Tibial artery (tissue), 4 donors: ENCODE measurements around the gene NAA50.

ENCODE experiments used
- DNase-seq, 2 donors: peaks; one replicate each; pipeline ENCODE4 v3.0.0-alpha.2; 2019
- H3K27ac ChIP-seq, 2 donors: fragments of 200-600 bp; sonication (generic) in 1 of 2; 1 replicate in 1 of 2; 2 replicates in 1 of 2; pipeline ENCODE4 v1.5.1; 2018 to 2019; ENCODE audit warnings: mild to moderate bottlenecking in 1 of 2
- H3K27me3 ChIP-seq, 2 donors: fragments of 200-600 bp; sonication (generic) in 1 of 2; one replicate each; pipeline versions ENCODE4 v1.5.1 to v1.6.0; 2016 to 2019
- H3K36me3 ChIP-seq, 3 donors: fragments of 200-600 bp; sonication (generic) in 2 of 3; one replicate each; pipeline ENCODE4 v1.5.1; 2016 to 2019; ENCODE audit warnings: mild to moderate bottlenecking in 2 of 3
- H3K4me1 ChIP-seq, 4 donors: fragments of 200-600 bp; sonication (generic) in 2 of 4; 1 replicate in 3 of 4; 2 replicates in 1 of 4; pipeline ENCODE4 v1.5.1; 2016 to 2019
- H3K4me3 ChIP-seq, 2 donors: fragments of 200-600 bp; sonication (generic) in 1 of 2; 1 replicate in 1 of 2; 2 replicates in 1 of 2; pipeline ENCODE4 v1.5.1; 2018 to 2019; ENCODE audit warnings: mild to moderate bottlenecking in 2 of 2
- H3K9me3 ChIP-seq, 3 donors: fragments of 200-600 bp; sonication (generic) in 1 of 3; one replicate each; pipeline ENCODE4 v1.5.1; 2016 to 2019
- CTCF ChIP-seq, 2 experiments: fragments of 200-600 bp in 1 of 2; fragments of 450-650 bp in 1 of 2; IDR thresholded peaks; one replicate each; pipeline ENCODE4 v1.5.1; 2017 to 2019; ENCODE audit warnings: antibody characterized with exemption in 2 of 2, mild to moderate bottlenecking in 1 of 2, moderate library complexity in 1 of 2
- intact Hi-C: fragments of 100-400 bp; cut with DNase I; formaldehyde crosslinking; loops from one replicate; pipeline ENCODE4 v1.15.0; 2023; ENCODE audit warnings: low total_unique reads

Gene NAA50

GRCh38 chr3:113745756-113746547 lies at the start of gene NAA50:
TSS of gene NAA50 (minus strand) at chr3:113746249. CDS start at chr3:113745949, 300 bp downstream.
- peak within 1 kb of the TSS; percentile 98 to 100 for H3K27ac ChIP-seq
- peak within 1 kb of the TSS; percentile 88 to 100 for H3K4me3 ChIP-seq
- peak; percentile 95 to 98 for DNase-seq
- intact Hi-C loops, result loop anchor here (2.0 to 5.0 kb wide), 2 partner anchors 49 to 311 kb away; partner anchors contain the start of genes CCDC191, QTRT2 and USF3
- H3K27me3 ChIP-seq, result no peaks in the 10 kb centered on the region
- H3K9me3 ChIP-seq, result no peaks in the 10 kb centered on the region
- TF ChIP-seq CTCF (IDR thresholded peaks at IDR 0.05), result peak in 1 of 2 experiments; percentile 6
- H3K36me3 ChIP-seq, result no peaks in the 10 kb centered on the region
- H3K4me1 ChIP-seq, result peaks cover 0 to 49% (median 30%) of the 10 kb centered on the region in 4 donors

DNA sequence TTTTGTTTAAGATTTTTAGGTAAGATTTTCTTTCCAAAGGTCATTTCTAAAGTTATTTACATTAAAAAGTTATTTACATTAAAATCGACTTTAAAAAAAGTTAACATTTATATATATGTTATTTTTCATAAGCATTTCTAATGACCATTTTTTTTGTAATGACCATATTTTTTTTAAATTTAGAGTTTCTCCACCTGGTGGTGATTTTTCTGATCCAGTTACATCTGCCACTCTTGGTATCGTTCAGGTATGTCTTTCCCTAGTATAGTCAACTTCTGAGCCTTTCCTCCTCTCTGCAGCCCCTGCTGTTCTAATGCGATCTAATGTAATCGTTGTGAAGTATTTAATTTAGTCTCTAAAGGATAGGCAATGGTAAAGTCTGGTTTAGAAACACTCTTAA lies 49.6 kb upstream of the NAA50 start:
- TF ChIP-seq CTCF (IDR thresholded peaks at IDR 0.05), result no peak

GRCh38 chr3:113794526-113794925 lies 48.5 kb upstream of the NAA50 start:
- H3K36me3 ChIP-seq, result peaks cover 44 to 59% (median 57%) of the 10 kb centered on the region in 3 donors
- H3K4me3 ChIP-seq, result no peak overlapping the region
- no peaks in the 10 kb centered on the region for H3K27me3 ChIP-seq
- DNase-seq, result no peak
- no peak for TF ChIP-seq CTCF (IDR thresholded peaks at IDR 0.05)
- intact Hi-C loops, result no loop called here
- H3K27ac ChIP-seq, result no peak overlapping the region
- H3K9me3 ChIP-seq, result no peaks in the 10 kb centered on the region
- no peaks in the 10 kb centered on the region for H3K4me1 ChIP-seq

More for the DNA sequence above, 49.6 kb upstream of the NAA50 start:
- intact Hi-C loops, result no loop called here
- Histone ChIP-seq H3K4me1 (no peaks in the 10 kb centered on the region), H3K4me3 (no peak overlapping the region), H3K9me3 (no peaks in the 10 kb centered on the region), H3K36me3 (peaks cover 55 to 63% (median 59%) of the 10 kb centered on the region in 3 donors), H3K27ac (no peak overlapping the region), H3K27me3 (no peaks in the 10 kb centered on the region)
- no peak for DNase-seq

- TF ChIP-seq CTCF (IDR thresholded peaks at IDR 0.05), result no peak
- no peaks in the 10 kb centered on the region for H3K27me3 ChIP-seq
- DNase-seq, result no peak
- no peaks in the 10 kb centered on the region for H3K9me3 ChIP-seq
- H3K4me1 ChIP-seq, result no peaks in the 10 kb centered on the region
- no peak overlapping the region for H3K27ac ChIP-seq
- intact Hi-C loops, result no loop called here
- peaks cover 48 to 53% (median 51%) of the 10 kb centered on the region in 3 donors for H3K36me3 ChIP-seq
- H3K4me3 ChIP-seq, result no peak overlapping the region
Observed at GRCh38 chr3:113791381-113791780, 45.3 kb upstream of the NAA50 start.

- DNase-seq, result no peak
- H3K9me3 ChIP-seq, result no peaks in the 10 kb centered on the region
- no peaks in the 10 kb centered on the region for H3K27me3 ChIP-seq
- H3K36me3 ChIP-seq, result peaks cover 21 to 25% (median 24%) of the 10 kb centered on the region in 3 donors
- intact Hi-C loops, result no loop called here
- peak overlapping the region; percentile 41 to 44 for H3K27ac ChIP-seq
- H3K4me1 ChIP-seq, result peaks cover 0 to 19% (median 7%) of the 10 kb centered on the region in 4 donors
- TF ChIP-seq CTCF (IDR thresholded peaks at IDR 0.05), result no peak
- no peak overlapping the region for H3K4me3 ChIP-seq
Observed at GRCh38 chr3:113783980-113784379, 37.9 kb upstream of the NAA50 start.
